Heart left ventricle (tissue), 16 donors: Measurements from ENCODE around the gene CD2BP2. TPM values are rescaled to one million over a fixed set of nuclear protein-coding genes. Genes with fewer than 3 reads are reported as not detected.
"Not testable (repeated sequence)": the region's sequence is repeated elsewhere in the genome, so short reads cannot be mapped to it uniquely, and the experiment has no call there.

ENCODE experiments used
- ATAC-seq, 4 donors: fragments of 200-7000 bp; cut with Tn5 transposase; one replicate each; pipeline ENCODE4 v1.9.1; 2020 to 2022; ENCODE audit warnings: moderate library complexity in 4 of 4, mild to moderate bottlenecking in 3 of 4, moderate number of reproducible peaks in 1 of 4
- DNase-seq, 5 donors: peaks; one replicate each; pipeline ENCODE4 v3.0.0-alpha.2; 2020
- H3K27ac ChIP-seq, 12 donors: fragments of 200-600 bp; sonication (generic) in 4 of 12; one replicate each; pipeline versions ENCODE4 v1.5.0 to v1.8.0; 2016 to 2022; ENCODE audit warnings: mild to moderate bottlenecking in 2 of 12
- H3K27me3 ChIP-seq, 9 donors: fragments of 200-600 bp; sonication (generic) in 2 of 9; one replicate each; pipeline versions ENCODE4 v1.5.1 to v1.8.0; 2016 to 2022; ENCODE audit warnings: mild to moderate bottlenecking in 3 of 9
- H3K36me3 ChIP-seq, 9 donors: fragments of 200-600 bp; sonication (generic) in 2 of 9; one replicate each; pipeline versions ENCODE4 v1.5.0 to v1.8.0; 2018 to 2022; ENCODE audit warnings: mild to moderate bottlenecking in 2 of 9
- H3K4me1 ChIP-seq, 12 donors: fragments of 200-600 bp; sonication (generic) in 4 of 12; one replicate each; pipeline versions ENCODE4 v1.5.0 to v1.8.0; 2016 to 2022; ENCODE audit warnings: mild to moderate bottlenecking in 3 of 12
- H3K4me3 ChIP-seq, 12 donors: fragments of 200-600 bp; sonication (generic) in 4 of 12; one replicate each; pipeline versions ENCODE4 v1.5.0 to v1.8.0; 2017 to 2022; ENCODE audit warnings: mild to moderate bottlenecking in 9 of 12, moderate library complexity in 4 of 12
- H3K9me3 ChIP-seq, 12 donors: fragments of 200-600 bp; sonication (generic) in 4 of 12; one replicate each; pipeline versions ENCODE4 v1.5.0 to v1.8.0; 2016 to 2022; ENCODE audit warnings: mild to moderate bottlenecking in 1 of 12
- POLR2A ChIP-seq, 2 donors: fragments of 450-650 bp; IDR thresholded peaks; one replicate each; pipeline ENCODE4 v1.6.1; 2017; ENCODE audit warnings: antibody characterized with exemption in 2 of 2, mild to moderate bottlenecking in 2 of 2, moderate library complexity in 2 of 2
- WGBS, 4 donors: extraction: QIAGEN DNeasy Blood & Tissue Kit in 2 of 4; methylation state at CpG; one replicate each; pipeline versions ENCODE4 v1.1.5 to v1.1.7; 2013 to 2018; 5-methylcytosine and 5-hydroxymethylcytosine counted together
- intact Hi-C, 10 donors: fragments of 100-400 bp; cut with DNase I; formaldehyde crosslinking; loops; one replicate each; pipeline versions ENCODE4 v1.11.1 to v1.14.2; 2022
- polyA plus RNA-seq, 2 donors: library from polyadenylated mRNA; stranded (reverse); fragments of 200-250 nt; gene quantifications; one replicate each; pipeline ENCODE4 v1.2.3, GENCODE V29; 2013
- total RNA-seq, 9 donors: library from RNA; depleted of rRNA in 2 of 9; stranded (reverse); fragments of >200 nt in 2 of 9; fragmentation: NEBNext Ultra II Directional in 3 of 9; extraction: Animal tissue kit (Norgen Biotek cat#: 25700) in 3 of 9; gene quantifications; one replicate each; pipeline versions ENCODE4 v1.1.0 to v1.2.4, GENCODE V29; 2016 to 2023
- TF ChIP-seq, protein P1 (sequence below), 12 donors: fragments of 200-600 bp; sonication (generic) in 4 of 12; IDR thresholded peaks; one replicate each; pipeline versions ENCODE4 v1.5.0 to v1.8.0; 2018 to 2022; ENCODE audit warnings: antibody characterized with exemption in 12 of 12, mild to moderate bottlenecking in 5 of 12
- donor health status: ischemic (EF 13 %, LVEDD 7.1; RV severe dilation, severe dysfunction).
- donor health status: healthy with polysubstance abuse.
- donor health status: DM: no; HTN: yes; CAD: no.
- donor health status: DM: no; HTN: no; CAD: no.
- donor health status: ischemic (EF 25% LVEDD 6.9; RV normal size, moderate dysfunction).
- donor health status: ischemic (EF 25% LVEDD 5.7; RV mildly dilated, moderate dysfunction).
- donor health status: healthy.
- donor health status: DM: yes; HTN: yes; CAD: no.
- donor health status: ischemic (EF 35%, LVEDD 5.7; RV mildly dilated, moderate dysfunction).
- donor health status: nonischemic (EF 11% LVEDD 7.7; RV severe dilation, severe dysfunction).
- donor health status: DM: yes; HTN: yes; CAD: no.
- donor health status: PGD.
- donor health status: ischemic (EF 29% LVEDD 5.4; RV normal size, mild dysfunction).
- donor health status: nonischemic (EF 23%, LVEDD 6.1; RV moderate dilation, normal function).

CD2BP2 gene
- total and polyA plus RNA-seq, 11 donors: 21.5 to 54.5 (median 39.8) TPM

DNA sequence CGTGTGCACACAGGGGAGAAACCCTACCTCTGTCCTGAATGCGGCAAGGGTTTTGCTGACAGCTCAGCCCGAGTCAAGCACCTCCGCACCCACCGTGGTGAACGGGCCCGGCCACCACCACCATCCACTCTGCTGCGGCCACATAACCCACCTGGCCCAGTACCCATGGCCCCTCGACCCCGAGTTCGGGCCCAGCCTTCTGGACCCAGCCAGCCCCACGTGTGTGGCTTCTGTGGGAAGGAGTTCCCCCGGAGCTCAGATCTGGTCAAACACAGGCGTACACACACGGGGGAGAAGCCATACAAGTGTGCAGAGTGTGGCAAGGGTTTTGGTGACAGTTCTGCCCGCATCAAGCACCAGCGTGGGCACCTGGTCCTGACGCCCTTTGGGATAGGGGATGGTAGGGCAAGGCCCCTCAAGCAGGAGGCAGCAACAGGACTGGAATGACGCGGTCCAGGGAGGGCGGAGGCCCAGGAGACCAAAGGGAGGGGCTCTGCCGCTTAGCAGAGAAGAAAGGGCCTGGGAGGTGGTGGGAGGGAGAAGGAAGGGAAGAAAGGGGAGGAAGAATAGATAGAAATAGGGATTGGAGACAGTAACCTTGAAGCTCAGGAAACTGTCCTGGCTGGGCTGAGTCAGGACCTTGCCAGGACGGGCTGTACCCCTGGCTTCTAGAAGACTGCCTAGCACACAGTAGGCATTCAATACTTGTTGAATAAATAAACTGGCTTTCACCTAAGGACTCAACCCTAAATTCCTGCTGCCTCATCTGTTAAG lies 43.7 kb upstream of the CD2BP2 start:
- DNase-seq: no peak
- peaks cover 5 to 44% (median 22%) of the 10 kb centered on the region in 12 donors for H3K4me1 ChIP-seq
- H3K36me3 ChIP-seq: peaks cover 0 to 19% (median 6%) of the 10 kb centered on the region in 9 donors
- intact Hi-C loops: loop anchor here in 1 of 10 donors (5.0 kb wide), 1 partner anchor 42 kb away; the partner anchor contains the start of gene CD2BP2
- no peak overlapping the region for H3K4me3 ChIP-seq
- H3K27ac ChIP-seq: peak overlapping the region in 4 of 12 donors; percentile 86 to 93 (median 90)
- no peaks in the 10 kb centered on the region for H3K27me3 ChIP-seq
- 77 to 86% (median 84%) methylated on average over 10 to 23 of the region's 23 CpGs for WGBS, 4 donors
- H3K9me3 ChIP-seq: no peaks in the 10 kb centered on the region
- TF ChIP-seq POLR2A (IDR thresholded peaks at IDR 0.05): no peak
- TF ChIP-seq, protein P1, sequence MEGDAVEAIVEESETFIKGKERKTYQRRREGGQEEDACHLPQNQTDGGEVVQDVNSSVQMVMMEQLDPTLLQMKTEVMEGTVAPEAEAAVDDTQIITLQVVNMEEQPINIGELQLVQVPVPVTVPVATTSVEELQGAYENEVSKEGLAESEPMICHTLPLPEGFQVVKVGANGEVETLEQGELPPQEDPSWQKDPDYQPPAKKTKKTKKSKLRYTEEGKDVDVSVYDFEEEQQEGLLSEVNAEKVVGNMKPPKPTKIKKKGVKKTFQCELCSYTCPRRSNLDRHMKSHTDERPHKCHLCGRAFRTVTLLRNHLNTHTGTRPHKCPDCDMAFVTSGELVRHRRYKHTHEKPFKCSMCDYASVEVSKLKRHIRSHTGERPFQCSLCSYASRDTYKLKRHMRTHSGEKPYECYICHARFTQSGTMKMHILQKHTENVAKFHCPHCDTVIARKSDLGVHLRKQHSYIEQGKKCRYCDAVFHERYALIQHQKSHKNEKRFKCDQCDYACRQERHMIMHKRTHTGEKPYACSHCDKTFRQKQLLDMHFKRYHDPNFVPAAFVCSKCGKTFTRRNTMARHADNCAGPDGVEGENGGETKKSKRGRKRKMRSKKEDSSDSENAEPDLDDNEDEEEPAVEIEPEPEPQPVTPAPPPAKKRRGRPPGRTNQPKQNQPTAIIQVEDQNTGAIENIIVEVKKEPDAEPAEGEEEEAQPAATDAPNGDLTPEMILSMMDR (IDR thresholded peaks at IDR 0.05): no peak
- ATAC-seq: no peak

DNA sequence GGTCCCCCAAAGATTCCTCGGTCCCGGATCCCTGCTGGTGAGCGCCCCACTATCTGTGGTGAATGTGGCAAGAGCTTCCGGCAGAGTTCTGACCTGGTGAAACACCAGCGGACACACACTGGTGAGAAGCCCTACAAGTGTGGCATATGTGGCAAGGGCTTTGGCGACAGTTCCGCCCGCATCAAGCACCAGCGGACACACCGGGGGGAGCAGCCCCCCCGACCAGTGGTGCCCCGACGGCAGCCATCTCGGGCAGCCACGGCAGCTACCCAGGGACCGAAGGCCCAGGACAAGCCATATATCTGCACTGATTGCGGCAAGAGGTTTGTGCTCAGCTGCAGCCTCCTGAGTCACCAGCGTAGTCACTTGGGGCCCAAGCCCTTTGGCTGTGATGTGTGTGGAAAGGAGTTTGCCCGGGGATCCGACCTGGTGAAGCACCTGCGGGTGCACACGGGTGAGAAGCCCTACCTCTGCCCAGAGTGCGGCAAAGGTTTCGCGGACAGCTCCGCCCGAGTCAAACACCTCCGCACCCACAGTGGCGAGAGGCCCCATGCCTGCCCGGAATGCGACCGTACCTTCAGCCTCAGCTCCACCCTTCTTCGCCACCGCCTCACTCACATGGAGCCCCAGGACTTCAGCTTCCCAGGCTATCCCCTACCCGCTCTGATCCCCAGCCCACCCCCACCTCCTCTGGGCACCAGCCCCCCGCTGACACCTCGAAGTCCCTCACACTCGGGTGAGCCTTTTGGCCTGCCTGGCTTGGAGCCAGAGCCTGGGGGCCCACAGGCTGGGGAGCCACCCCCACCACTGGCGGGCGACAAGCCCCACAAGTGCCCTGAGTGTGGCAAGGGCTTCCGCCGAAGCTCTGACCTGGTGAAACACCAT lies 42.9 kb upstream of the CD2BP2 start:
- peaks cover 5 to 45% (median 22%) of the 10 kb centered on the region in 12 donors for H3K4me1 ChIP-seq
- H3K36me3 ChIP-seq: peaks cover 0 to 19% (median 6%) of the 10 kb centered on the region in 9 donors
- H3K27ac ChIP-seq: peak overlapping the region in 1 of 12 donors; percentile 92
- TF ChIP-seq, protein P1 (IDR thresholded peaks at IDR 0.05): no peak
- TF ChIP-seq POLR2A (IDR thresholded peaks at IDR 0.05): no peak
- no peak overlapping the region for H3K4me3 ChIP-seq
- WGBS, 4 donors: 94 to 96% (median 94%) methylated on average over 31 to 42 of the region's 42 CpGs
- ATAC-seq: no peak
- no peaks in the 10 kb centered on the region for H3K27me3 ChIP-seq
- H3K9me3 ChIP-seq: no peaks in the 10 kb centered on the region
- intact Hi-C loops: loop anchor here in 1 of 10 donors (5.0 kb wide), 1 partner anchor 41 kb away; the partner anchor contains the start of gene CD2BP2
- no peak for DNase-seq

DNA sequence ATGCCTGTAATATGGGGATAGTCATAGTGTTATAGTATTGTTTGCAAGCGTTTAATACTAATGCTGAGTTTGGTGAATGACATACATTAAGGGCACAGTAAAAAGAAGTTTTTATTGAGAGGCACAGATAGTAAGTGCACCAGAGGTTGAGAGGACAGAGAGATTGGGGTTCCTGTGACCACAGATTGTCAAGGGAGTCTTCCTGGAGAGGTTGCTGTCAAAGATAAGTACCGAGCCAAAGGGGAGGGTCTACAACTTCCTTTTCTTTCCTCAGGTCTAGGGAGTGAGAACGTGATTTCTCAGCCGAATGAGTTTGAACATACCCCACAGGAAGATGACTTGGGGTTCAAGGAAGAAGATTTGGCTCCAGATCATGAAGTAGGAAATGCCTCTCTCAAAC lies 41.9 kb upstream of the CD2BP2 start:
- H3K4me1 ChIP-seq: peaks cover 5 to 45% (median 22%) of the 10 kb centered on the region in 12 donors
- DNase-seq: no peak
- no peak for TF ChIP-seq POLR2A (IDR thresholded peaks at IDR 0.05)
- TF ChIP-seq, protein P1 (IDR thresholded peaks at IDR 0.05): no peak

DNA sequence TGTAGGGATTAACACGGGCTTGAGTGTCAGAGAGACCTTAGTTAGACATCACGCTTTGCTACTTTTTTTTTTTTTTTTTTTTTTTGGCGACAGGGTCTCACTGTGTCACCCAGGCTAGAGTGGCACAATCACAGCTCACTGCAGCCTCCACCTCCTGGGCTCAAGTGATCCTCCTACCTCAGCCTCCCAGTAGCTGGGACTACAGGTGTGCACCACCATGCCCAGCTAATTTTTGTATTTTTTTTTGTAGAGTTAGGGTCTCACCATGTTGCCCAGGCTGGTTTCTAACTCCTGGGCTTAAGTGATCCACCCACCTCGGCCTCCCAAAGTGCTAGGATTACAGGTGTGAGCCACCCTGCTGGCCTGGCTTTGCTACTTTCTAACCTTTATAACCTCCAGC lies 41.5 kb upstream of the CD2BP2 start:
- not testable (repeated sequence) for H3K27ac ChIP-seq, DNase-seq, H3K9me3 ChIP-seq, ATAC-seq, H3K27me3 ChIP-seq
- Histone ChIP-seq H3K36me3 (peaks cover 0 to 19% (median 6%) of the 10 kb centered on the region in 9 donors), H3K4me1 (peaks cover 5 to 45% (median 22%) of the 10 kb centered on the region in 12 donors), H3K4me3 (peak overlapping the region in 4 of 12 donors; percentile 12 to 94 (median 80))
- WGBS, 4 donors: 77 to 83% (median 80%) methylated on average over 4 of the region's 4 CpGs
- intact Hi-C loops: loop anchor here in 1 of 10 donors (5.0 kb wide), 1 partner anchor 39 kb away; the partner anchor contains the start of gene CD2BP2

More for the DNA sequence above, 41.9 kb upstream of the CD2BP2 start:
- Histone ChIP-seq H3K27me3 (no peaks in the 10 kb centered on the region), H3K4me3 (no peak overlapping the region), H3K27ac (no peak overlapping the region), H3K9me3 (no peaks in the 10 kb centered on the region), H3K36me3 (peaks cover 0 to 19% (median 6%) of the 10 kb centered on the region in 9 donors)
- 54 to 65% (median 60%) methylated on average over 4 of the region's 4 CpGs for WGBS, 4 donors
- intact Hi-C loops: loop anchor here in 1 of 10 donors (5.0 kb wide), 1 partner anchor 40 kb away; the partner anchor contains the start of gene CD2BP2
- no peak for ATAC-seq
